ENCODE results near the gene SLC7A14.

DNA sequence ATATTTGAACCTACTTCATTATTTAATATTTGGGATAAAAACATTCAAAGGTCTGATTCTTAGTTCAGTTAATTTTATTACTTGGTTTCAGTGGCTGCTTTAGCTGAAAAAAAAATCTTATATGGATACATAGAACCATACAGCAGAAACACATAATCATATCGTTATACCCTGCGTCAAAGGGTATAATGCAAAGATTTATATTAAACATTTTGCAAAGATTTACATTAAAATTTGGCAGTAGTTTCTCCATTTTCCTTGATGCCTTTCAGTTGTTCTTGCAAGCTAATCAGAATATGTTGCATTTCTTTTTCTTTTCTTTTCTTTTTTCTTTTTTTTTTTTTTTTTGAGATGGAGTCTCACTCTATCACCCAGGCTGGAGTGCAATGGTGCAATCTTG, 135.8 kb downstream of the SLC7A14 start:
- TF ChIP-seq CBFB (CRISPR knock-in tag; IDR thresholded peaks at IDR 0.05): no peak
- TF ChIP-seq, protein P1, sequence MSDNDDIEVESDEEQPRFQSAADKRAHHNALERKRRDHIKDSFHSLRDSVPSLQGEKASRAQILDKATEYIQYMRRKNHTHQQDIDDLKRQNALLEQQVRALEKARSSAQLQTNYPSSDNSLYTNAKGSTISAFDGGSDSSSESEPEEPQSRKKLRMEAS (IDR thresholded peaks at IDR 0.05): no peak
- TF ChIP-seq RFX5 (IDR thresholded peaks at IDR 0.05; ENCODE audit: low read depth, low read length): no peak
- no peak for TF ChIP-seq GLI4 (CRISPR knock-in tag; IDR thresholded peaks at IDR 0.05; ENCODE audit: borderline replicate concordance)
